Transverse colon (tissue), 3 donors: ENCODE results near the gene GZMM.

ENCODE experiments used
- POLR2A ChIP-seq: fragments of 450-650 bp; IDR thresholded peaks from one replicate; pipeline ENCODE4 v1.6.1; 2016; ENCODE audit warnings: antibody characterized with exemption, mild to moderate bottlenecking, moderate library complexity
- TF ChIP-seq, protein P1 (sequence below), 5 experiments: fragments of 200-600 bp in 3 of 5; fragments of 450-650 bp in 2 of 5; sonication (generic) in 3 of 5; IDR thresholded peaks; 1 replicate in 2 of 5; 2 replicates in 3 of 5; pipeline ENCODE4 v1.5.1; 2016 to 2017; ENCODE audit warnings: antibody characterized with exemption in 5 of 5, inconsistent platforms in 3 of 5, mild to moderate bottlenecking in 2 of 5, moderate library complexity in 1 of 5

DNA sequence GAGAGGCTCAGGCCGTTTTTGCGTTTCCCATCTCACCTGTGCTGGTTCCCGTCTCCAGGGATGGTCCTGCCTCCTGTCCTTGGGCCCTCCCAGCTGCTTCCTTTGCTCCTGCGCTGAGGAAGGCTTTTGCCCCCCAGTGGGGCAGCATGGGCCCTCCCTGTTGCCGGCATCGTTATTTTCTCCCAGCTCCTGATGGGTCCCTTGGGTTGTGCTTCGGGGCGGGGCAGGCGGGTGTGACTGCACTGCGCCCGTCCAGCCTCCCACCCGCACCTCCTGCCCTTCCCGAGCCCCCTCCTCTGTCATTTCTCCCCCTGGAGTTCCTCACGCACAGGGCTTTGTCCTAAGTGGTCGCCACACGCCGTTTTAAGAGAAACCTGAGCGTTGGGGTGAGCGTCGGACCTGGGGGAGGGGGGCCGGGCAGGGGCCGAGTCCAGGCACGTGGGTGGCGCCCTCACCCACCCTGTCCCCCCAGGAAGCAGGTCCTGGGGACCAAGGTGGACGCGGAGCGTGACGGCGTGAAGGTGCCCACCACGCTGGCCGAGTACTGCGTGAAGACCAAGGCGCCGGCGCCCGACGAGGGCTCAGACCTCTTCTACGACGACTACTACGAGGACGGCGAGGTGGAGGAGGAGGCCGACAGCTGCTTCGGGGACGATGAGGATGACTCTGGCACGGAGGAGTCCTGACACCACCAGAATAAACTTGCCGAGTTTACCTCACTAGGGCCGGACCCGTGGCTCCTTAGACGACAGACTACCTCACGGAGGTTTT lies 2.8 kb upstream of the GZMM start:
- TF ChIP-seq, protein P1, sequence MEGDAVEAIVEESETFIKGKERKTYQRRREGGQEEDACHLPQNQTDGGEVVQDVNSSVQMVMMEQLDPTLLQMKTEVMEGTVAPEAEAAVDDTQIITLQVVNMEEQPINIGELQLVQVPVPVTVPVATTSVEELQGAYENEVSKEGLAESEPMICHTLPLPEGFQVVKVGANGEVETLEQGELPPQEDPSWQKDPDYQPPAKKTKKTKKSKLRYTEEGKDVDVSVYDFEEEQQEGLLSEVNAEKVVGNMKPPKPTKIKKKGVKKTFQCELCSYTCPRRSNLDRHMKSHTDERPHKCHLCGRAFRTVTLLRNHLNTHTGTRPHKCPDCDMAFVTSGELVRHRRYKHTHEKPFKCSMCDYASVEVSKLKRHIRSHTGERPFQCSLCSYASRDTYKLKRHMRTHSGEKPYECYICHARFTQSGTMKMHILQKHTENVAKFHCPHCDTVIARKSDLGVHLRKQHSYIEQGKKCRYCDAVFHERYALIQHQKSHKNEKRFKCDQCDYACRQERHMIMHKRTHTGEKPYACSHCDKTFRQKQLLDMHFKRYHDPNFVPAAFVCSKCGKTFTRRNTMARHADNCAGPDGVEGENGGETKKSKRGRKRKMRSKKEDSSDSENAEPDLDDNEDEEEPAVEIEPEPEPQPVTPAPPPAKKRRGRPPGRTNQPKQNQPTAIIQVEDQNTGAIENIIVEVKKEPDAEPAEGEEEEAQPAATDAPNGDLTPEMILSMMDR (IDR thresholded peaks at IDR 0.05) = no peak
- TF ChIP-seq POLR2A = no peak
